Suprapubic skin (tissue), 3 donors: Measurements from ENCODE around the gene MEOX2.

Source experiments
- CTCF ChIP-seq, 2 donors: fragments of 200-600 bp in 1 of 2; fragments of 450-650 bp in 1 of 2; sonication (generic) in 1 of 2; IDR thresholded peaks; one replicate each; pipeline ENCODE4 v1.5.1; 2016 to 2019; ENCODE audit warnings: antibody characterized with exemption in 2 of 2, mild to moderate bottlenecking in 1 of 2, moderate library complexity in 1 of 2
- POLR2A ChIP-seq, 2 donors: fragments of 450-650 bp; IDR thresholded peaks; one replicate each; pipeline ENCODE4 v1.6.1; 2017; ENCODE audit warnings: antibody characterized with exemption in 2 of 2, mild to moderate bottlenecking in 2 of 2, moderate library complexity in 2 of 2

- no peak for TF ChIP-seq CTCF (IDR thresholded peaks at IDR 0.05)
- no peak for TF ChIP-seq POLR2A (IDR thresholded peaks at IDR 0.05)
Observed at GRCh38 chr7:15674586-15674985, 11.9 kb downstream of the MEOX2 start.
